Stomach smooth muscle (tissue), 2 donors: ENCODE data around the gene AGAP1.

Experiments
- H3K27ac ChIP-seq: one replicate; pipeline ENCODE4 v1.7.0; 2013; ENCODE audit warnings: mild to moderate bottlenecking, low read length, inconsistent platforms
- H3K27me3 ChIP-seq, 2 donors: one replicate each; pipeline ENCODE4 v1.7.0; 2013; ENCODE audit warnings: low read length in 2 of 2; ENCODE audit not compliant: insufficient read depth in 2 of 2, control insufficient read depth in 1 of 2
- H3K36me3 ChIP-seq, 2 donors: one replicate each; pipeline ENCODE4 v1.7.0; 2013; ENCODE audit warnings: low read length in 2 of 2; ENCODE audit not compliant: control insufficient read depth in 2 of 2, insufficient read depth in 2 of 2
- H3K4me1 ChIP-seq: one replicate; pipeline ENCODE4 v1.7.0; 2013; ENCODE audit warnings: low read length; ENCODE audit not compliant: control insufficient read depth, insufficient read depth
- H3K4me3 ChIP-seq, 2 donors: one replicate each; pipeline ENCODE4 v1.7.0; 2013; ENCODE audit warnings: low read length in 2 of 2
- H3K9ac ChIP-seq, 2 donors: one replicate each; pipeline ENCODE4 v1.7.0; 2013; ENCODE audit warnings: low read length in 2 of 2, mild to moderate bottlenecking in 1 of 2
- H3K9me3 ChIP-seq, 2 donors: one replicate each; pipeline ENCODE4 v1.7.0; 2013; ENCODE audit warnings: low read length in 2 of 2; ENCODE audit not compliant: control insufficient read depth in 2 of 2
- donor health status: healthy.
- donor health status: Pancreatic carcinoma.

AGAP1 gene

DNA sequence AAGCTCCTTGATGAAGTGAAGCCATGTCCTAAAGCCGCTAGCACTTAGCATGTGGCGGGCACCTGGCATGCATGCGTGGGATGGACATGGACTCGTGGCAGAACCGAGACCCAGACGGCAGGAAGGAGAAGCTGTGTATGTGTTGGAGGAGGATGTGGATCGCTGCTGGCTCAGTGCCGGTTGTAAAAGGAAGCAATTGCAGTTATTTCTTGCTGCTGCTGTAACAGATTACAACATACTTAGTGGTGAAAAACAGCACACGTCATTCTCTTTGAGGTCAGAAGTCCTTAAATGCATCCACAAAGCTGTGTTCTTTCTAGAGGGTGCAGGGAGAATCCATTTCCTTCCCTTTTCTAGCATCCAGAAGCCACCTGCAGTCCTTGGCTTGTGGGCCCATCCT lies 74.6 kb downstream of the AGAP1 start:
- Histone ChIP-seq H3K4me1 (no peaks in the 10 kb centered on the region), H3K36me3 (peaks cover 0 to 4% of the 10 kb centered on the region in 2 donors), H3K9ac (no peak overlapping the region), H3K4me3 (no peak overlapping the region), H3K27ac (no peak overlapping the region), H3K9me3 (peaks cover 0 to 11% of the 10 kb centered on the region in 2 donors), H3K27me3 (no peaks in the 10 kb centered on the region)

GRCh38 chr2:235569837-235570236 lies 76.0 kb downstream of the AGAP1 start:
- H3K27ac ChIP-seq, result no peak overlapping the region

DNA sequence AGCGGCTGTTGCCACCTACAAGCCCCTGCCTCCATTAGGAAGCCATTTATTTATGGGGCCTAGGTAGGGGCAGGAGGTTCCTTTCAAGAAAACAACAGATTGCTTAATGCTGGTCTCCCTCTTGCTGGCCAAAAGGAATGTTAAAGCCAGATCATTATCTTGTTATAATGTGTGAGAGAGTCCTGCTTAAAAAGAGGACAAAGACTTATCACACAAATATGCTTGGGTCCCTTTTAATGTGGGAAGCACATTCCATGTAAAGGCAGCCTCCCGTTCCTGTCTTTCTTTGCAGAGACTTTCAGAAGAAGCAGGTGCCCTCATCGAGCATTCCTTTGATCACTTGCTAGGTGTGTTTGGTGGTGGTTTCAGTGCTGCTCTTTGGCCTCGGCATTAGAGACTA lies 76.4 kb downstream of the AGAP1 start:
- no peaks in the 10 kb centered on the region for H3K27me3 ChIP-seq
- H3K4me1 ChIP-seq, result peaks cover 5% of the 10 kb centered on the region
- H3K9ac ChIP-seq, result no peak overlapping the region
- H3K36me3 ChIP-seq, result peaks cover 0 to 4% of the 10 kb centered on the region in 2 donors
- no peak overlapping the region for H3K27ac ChIP-seq
- no peak overlapping the region for H3K4me3 ChIP-seq
- peaks cover 0 to 11% of the 10 kb centered on the region in 2 donors for H3K9me3 ChIP-seq

More at GRCh38 chr2:235569837-235570236, 76.0 kb downstream of the AGAP1 start:
- peaks cover 0 to 4% of the 10 kb centered on the region in 2 donors for H3K36me3 ChIP-seq
- no peak overlapping the region for H3K4me3 ChIP-seq
- no peaks in the 10 kb centered on the region for H3K27me3 ChIP-seq
- H3K9ac ChIP-seq, result no peak overlapping the region
- H3K9me3 ChIP-seq, result peaks cover 0 to 11% of the 10 kb centered on the region in 2 donors
- peaks cover 5% of the 10 kb centered on the region for H3K4me1 ChIP-seq

DNA sequence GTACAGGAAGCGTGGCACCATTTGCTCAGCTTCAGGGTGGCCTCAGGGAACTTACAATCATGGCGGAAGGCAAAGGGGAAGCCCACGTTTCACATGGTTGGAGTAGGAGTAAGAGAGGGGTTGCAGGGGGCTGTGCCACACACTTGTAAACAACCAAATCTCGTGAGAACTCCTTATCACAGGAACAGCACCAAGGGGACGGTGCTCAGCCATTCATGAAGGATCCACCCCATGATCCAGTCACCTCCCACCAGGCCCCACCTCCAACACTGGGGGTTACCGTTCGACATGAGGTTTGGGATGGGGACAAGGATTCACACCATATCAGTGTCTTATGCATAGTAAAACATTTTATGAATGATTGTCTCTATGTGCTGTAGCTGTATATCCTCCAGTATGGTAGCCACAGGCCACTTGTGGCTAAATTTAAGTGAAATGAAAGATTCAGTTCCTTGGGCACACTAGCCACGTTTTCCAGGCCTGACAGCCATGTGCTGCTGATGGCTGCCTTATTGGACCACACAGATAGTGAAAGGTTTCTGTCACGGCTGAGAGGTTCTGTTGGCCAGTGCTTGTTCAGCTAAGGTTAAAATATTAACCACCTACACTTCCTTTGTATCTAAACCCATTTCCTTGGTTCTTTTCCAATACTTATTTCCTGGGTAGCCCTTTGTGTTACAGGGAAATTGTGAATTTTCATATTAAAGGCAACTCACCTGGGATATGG lies 77.3 kb downstream of the AGAP1 start:
- Histone ChIP-seq H3K4me1 (peaks cover 5% of the 10 kb centered on the region), H3K36me3 (peaks cover 0 to 4% of the 10 kb centered on the region in 2 donors), H3K9me3 (peaks cover 0 to 11% of the 10 kb centered on the region in 2 donors), H3K4me3 (no peak overlapping the region), H3K27ac (no peak overlapping the region), H3K27me3 (no peaks in the 10 kb centered on the region), H3K9ac (no peak overlapping the region)

DNA sequence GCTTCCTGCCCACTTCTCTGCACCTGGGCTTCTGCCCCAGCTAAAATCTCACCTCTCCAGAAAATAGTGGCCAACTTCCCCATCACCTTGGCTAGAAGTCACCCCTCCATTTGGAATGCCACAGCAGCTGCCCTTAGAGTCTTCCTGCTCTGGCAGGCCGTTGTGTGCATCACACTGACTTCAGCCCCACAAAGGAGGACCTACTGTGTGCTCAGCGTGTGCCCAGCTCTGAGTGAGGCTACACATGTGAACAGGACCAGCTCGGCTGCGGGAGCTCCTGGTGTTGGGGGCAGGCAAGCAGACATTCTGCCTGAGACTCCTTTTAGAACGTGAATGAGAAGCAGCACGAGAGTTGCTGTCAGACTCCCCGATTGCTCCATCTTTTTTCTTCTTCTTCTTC lies 78.7 kb downstream of the AGAP1 start:
- Histone ChIP-seq H3K27ac (no peak overlapping the region), H3K27me3 (no peaks in the 10 kb centered on the region), H3K4me1 (peaks cover 8% of the 10 kb centered on the region), H3K9ac (no peak overlapping the region), H3K4me3 (no peak overlapping the region), H3K9me3 (peaks cover 0 to 11% of the 10 kb centered on the region in 2 donors), H3K36me3 (peaks cover 0 to 4% of the 10 kb centered on the region in 2 donors)

- Histone ChIP-seq H3K4me1 (peaks cover 11% of the 10 kb centered on the region), H3K27ac (no peak overlapping the region), H3K9me3 (peaks cover 0 to 3% of the 10 kb centered on the region in 2 donors), H3K9ac (no peak overlapping the region), H3K27me3 (no peaks in the 10 kb centered on the region), H3K4me3 (no peak overlapping the region), H3K36me3 (peaks cover 0 to under 1% of the 10 kb centered on the region in 2 donors)
These were observed 79.7 kb downstream of the AGAP1 start for GRCh38 chr2:235573331-235574221.

DNA sequence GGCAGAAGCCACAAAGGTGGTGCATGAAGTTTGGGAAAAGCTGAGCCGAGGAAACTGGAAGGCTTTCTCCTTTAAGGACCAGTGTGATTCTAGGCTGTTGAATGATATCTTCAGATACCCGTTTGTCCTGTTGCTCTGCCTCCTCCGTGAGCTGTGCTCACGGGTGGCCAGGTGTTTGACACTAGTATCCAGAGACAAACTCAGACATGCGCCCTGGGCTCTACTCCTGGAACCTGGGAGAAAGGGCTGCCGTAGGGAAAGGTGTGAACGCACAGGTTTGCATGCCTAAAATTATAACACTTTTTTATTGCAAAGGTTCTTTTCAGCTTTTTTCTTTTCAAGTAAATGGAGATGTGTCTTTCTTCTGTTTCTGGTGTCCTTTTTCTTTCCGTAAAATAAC lies 81.6 kb downstream of the AGAP1 start:
- Histone ChIP-seq H3K9ac (no peak overlapping the region), H3K9me3 (no peaks in the 10 kb centered on the region), H3K27me3 (no peaks in the 10 kb centered on the region), H3K4me1 (peaks cover 11% of the 10 kb centered on the region), H3K36me3 (no peaks in the 10 kb centered on the region), H3K4me3 (no peak overlapping the region), H3K27ac (no peak overlapping the region)

DNA sequence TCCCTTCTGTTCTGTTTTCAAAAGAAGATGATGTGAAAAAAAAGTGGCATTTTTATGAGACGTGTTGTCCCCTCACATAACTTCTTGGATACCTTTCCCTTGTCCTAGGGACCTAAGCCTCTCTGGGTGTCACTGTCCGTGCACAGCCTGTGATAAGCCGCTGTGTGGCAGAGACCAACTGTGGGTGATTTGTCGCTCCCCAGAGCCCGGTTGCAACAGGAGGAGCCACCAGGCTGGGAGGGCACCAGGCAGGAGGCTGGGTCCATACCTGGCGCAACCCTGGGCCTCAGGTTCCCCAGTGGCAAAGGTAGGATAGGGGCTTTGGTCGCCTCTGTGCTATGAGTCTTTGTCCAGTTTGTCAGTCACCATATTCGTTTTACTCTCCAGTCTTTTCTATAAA lies 82.1 kb downstream of the AGAP1 start:
- H3K36me3 ChIP-seq, result no peaks in the 10 kb centered on the region
- H3K27me3 ChIP-seq, result no peaks in the 10 kb centered on the region
- no peak overlapping the region for H3K4me3 ChIP-seq
- no peaks in the 10 kb centered on the region for H3K9me3 ChIP-seq
- peaks cover 11% of the 10 kb centered on the region for H3K4me1 ChIP-seq
- no peak overlapping the region for H3K27ac ChIP-seq
- H3K9ac ChIP-seq, result no peak overlapping the region

DNA sequence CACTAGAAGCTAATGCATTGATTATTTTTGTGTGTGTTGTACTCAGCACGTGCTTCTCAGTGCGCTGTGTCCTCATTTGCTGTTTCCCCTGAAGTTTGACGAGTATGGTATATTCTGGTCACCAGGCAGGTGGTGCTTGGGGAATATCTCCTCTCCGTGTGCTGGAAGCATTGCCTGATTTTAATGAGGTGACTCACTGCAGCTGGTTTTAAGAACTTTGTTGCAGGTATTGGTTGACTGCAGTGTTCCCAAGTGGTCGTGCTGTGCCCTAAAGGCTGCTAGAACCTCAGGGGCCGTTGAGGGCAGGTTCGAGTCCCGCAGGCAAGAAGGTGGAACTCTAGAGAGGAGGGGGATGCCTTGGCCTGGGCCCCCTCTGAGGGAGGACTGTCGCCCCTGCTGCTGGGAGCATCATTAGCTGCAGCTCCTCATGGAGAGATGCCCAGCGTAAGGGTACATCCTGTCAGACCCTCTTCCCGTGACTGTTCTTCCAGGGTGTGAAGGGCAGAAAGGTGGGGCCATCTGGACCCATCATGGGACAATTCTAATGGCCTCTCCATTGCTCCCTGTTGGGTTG lies 82.6 kb downstream of the AGAP1 start:
- peaks cover 11% of the 10 kb centered on the region for H3K4me1 ChIP-seq
- no peak overlapping the region for H3K27ac ChIP-seq
- H3K9me3 ChIP-seq, result no peaks in the 10 kb centered on the region
- H3K36me3 ChIP-seq, result no peaks in the 10 kb centered on the region
- no peak overlapping the region for H3K9ac ChIP-seq
- no peaks in the 10 kb centered on the region for H3K27me3 ChIP-seq
- H3K4me3 ChIP-seq, result no peak overlapping the region

DNA sequence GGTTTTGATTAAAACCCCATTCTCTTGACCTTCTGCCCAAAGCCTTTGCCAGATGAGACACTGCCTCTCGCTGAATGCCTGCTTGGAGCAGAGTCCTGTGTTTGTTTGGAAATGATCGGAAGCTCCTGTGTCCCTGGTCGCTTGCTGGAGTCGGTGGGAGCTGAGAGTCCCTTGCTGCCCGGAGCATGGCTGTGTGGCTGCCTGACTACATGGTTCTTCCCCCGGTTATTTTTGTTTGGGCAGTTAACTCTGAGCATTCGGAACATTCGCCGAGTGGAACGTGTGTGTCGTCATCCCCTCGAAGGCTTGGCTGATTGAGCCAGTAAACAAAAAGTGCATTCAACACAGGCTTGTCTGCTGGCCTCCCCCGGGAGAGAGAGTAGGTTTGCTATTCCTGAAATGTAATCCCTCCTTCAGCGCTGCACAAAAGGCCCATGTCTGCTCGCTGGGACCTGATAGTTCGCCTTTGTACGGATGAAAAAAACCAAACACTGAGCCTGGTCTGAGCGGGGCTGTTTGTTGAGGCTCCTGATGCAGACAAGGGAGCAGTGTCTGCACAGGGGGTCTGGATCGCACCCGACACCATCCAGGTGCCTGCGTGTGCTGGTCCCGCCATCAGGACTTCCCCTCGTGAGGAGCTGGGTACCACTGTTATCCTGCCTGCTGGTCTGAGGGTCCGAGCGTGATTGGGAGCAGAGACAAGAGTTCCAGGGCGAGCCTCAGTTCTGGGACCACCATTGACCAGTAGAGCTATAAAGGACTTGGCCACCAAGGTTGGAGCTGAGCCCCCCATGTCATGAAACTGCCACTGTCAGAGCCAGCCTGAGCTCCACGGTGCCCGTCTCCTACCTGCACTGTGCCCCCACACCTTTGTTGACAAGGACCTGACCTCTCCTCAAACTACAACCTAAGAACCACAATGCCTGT lies 83.8 kb downstream of the AGAP1 start:
- Histone ChIP-seq H3K27ac (no peak overlapping the region), H3K4me3 (peak overlapping the region; percentile 22 to 54), H3K9ac (peak overlapping the region in 1 of 2 donors; percentile 5)

More for the DNA sequence above, 83.8 kb downstream of the AGAP1 start:
- Histone ChIP-seq H3K36me3 (no peaks in the 10 kb centered on the region), H3K4me1 (peaks cover 11% of the 10 kb centered on the region), H3K27me3 (no peaks in the 10 kb centered on the region), H3K9me3 (no peaks in the 10 kb centered on the region)
